ENCODE data around the gene SERPINB12. TPM values are rescaled to one million over a fixed set of nuclear protein-coding genes. Genes with fewer than 3 reads are reported as not detected.

The SERPINB12 gene
- total RNA-seq, 3 donors from 2014 or later = not detected

GRCh38 chr18:63528863-63529492, 13.2 kb upstream of the SERPINB12 start:
- Histone ChIP-seq H3K4me1 (no peaks in the 10 kb centered on the region), H3K27ac (no peak overlapping the region), H3K36me3 (no peaks in the 10 kb centered on the region), H3K27me3 (no peaks in the 10 kb centered on the region), H3K9me3 (no peaks in the 10 kb centered on the region), H3K4me3 (no peak overlapping the region)
- intact Hi-C loops (cut with DNase I; ENCODE audit: low total_unique reads) = no loop called here
- DNase-seq (ENCODE audit: low spot score in 2 of 2) = no peak
- TF ChIP-seq CTCF (IDR thresholded peaks at IDR 0.05) = no peak
- no peak for TF ChIP-seq POLR2A (IDR thresholded peaks at IDR 0.05)
- TF ChIP-seq POLR2AphosphoS5 (IDR thresholded peaks at IDR 0.05) = no peak

GRCh38 chr18:63532471-63532870, 9.7 kb upstream of the SERPINB12 start:
- intact Hi-C loops (cut with DNase I; ENCODE audit: low total_unique reads) = no loop called here
- no peaks in the 10 kb centered on the region for H3K9me3 ChIP-seq
- H3K4me3 ChIP-seq = no peak overlapping the region
- TF ChIP-seq CTCF (IDR thresholded peaks at IDR 0.05) (no peak), POLR2AphosphoS5 (IDR thresholded peaks at IDR 0.05) (no peak), POLR2A (IDR thresholded peaks at IDR 0.05) (no peak)
- H3K36me3 ChIP-seq = no peaks in the 10 kb centered on the region
- H3K27me3 ChIP-seq = no peaks in the 10 kb centered on the region
- no peak for DNase-seq (ENCODE audit: low spot score in 2 of 2)
- H3K27ac ChIP-seq = no peak overlapping the region
- H3K4me1 ChIP-seq = no peaks in the 10 kb centered on the region

GRCh38 chr18:63534615-63535014, 7.6 kb upstream of the SERPINB12 start:
- no peak overlapping the region for H3K4me3 ChIP-seq
- no peaks in the 10 kb centered on the region for H3K36me3 ChIP-seq
- no peaks in the 10 kb centered on the region for H3K9me3 ChIP-seq
- no peak overlapping the region for H3K27ac ChIP-seq
- no peaks in the 10 kb centered on the region for H3K27me3 ChIP-seq
- no peaks in the 10 kb centered on the region for H3K4me1 ChIP-seq
- TF ChIP-seq POLR2A (IDR thresholded peaks at IDR 0.05) (no peak), POLR2AphosphoS5 (IDR thresholded peaks at IDR 0.05) (no peak), CTCF (IDR thresholded peaks at IDR 0.05) (no peak)
- intact Hi-C loops (cut with DNase I; ENCODE audit: low total_unique reads) = no loop called here
- no peak for DNase-seq (ENCODE audit: low spot score in 2 of 2)

- no peaks in the 10 kb centered on the region for H3K4me1 ChIP-seq
- no peaks in the 10 kb centered on the region for H3K9me3 ChIP-seq
- DNase-seq (ENCODE audit: low spot score in 2 of 2) = no peak
- no peak overlapping the region for H3K4me3 ChIP-seq
- TF ChIP-seq POLR2A (IDR thresholded peaks at IDR 0.05) (no peak), POLR2AphosphoS5 (IDR thresholded peaks at IDR 0.05) (no peak), CTCF (IDR thresholded peaks at IDR 0.05) (no peak)
- no peak overlapping the region for H3K27ac ChIP-seq
- H3K36me3 ChIP-seq = no peaks in the 10 kb centered on the region
- intact Hi-C loops (cut with DNase I; ENCODE audit: low total_unique reads) = no loop called here
- no peaks in the 10 kb centered on the region for H3K27me3 ChIP-seq
Observed at GRCh38 chr18:63539904-63540510, 2.2 kb upstream of the SERPINB12 start.

- H3K9me3 ChIP-seq = no peaks in the 10 kb centered on the region
- H3K27me3 ChIP-seq = no peaks in the 10 kb centered on the region
- no peak overlapping the region for H3K27ac ChIP-seq
- TF ChIP-seq POLR2AphosphoS5 (IDR thresholded peaks at IDR 0.05) (no peak), CTCF (IDR thresholded peaks at IDR 0.05) (no peak), POLR2A (IDR thresholded peaks at IDR 0.05) (no peak)
- H3K4me1 ChIP-seq = no peaks in the 10 kb centered on the region
- H3K36me3 ChIP-seq = no peaks in the 10 kb centered on the region
- intact Hi-C loops (cut with DNase I; ENCODE audit: low total_unique reads) = no loop called here
- no peak for DNase-seq (ENCODE audit: low spot score in 2 of 2)
- no peak overlapping the region for H3K4me3 ChIP-seq
Observed at GRCh38 chr18:63544017-63544416, 1.8 kb downstream of the SERPINB12 start.
